Measurements from ENCODE around the gene NRDE2. TPM values are rescaled to one million over a fixed set of nuclear protein-coding genes. Genes with fewer than 3 reads are reported as not detected.

The NRDE2 gene
- total RNA-seq, 1 experiment from 2014 or later: 6.5 TPM

GRCh38 chr14:90303473-90303872 is 28.3 kb downstream of the NRDE2 start:
- CTCF ChIA-PET: no interaction called here

GRCh38 chr14:90302529-90303303 is 29.0 kb downstream of the NRDE2 start:
- no peak overlapping the region for H3K27ac ChIP-seq

More at GRCh38 chr14:90303473-90303872, 28.3 kb downstream of the NRDE2 start:
- DNase-seq: no peak
- no peaks in the 10 kb centered on the region for H3K27me3 ChIP-seq (ENCODE audit: insufficient read depth, low read depth)
- H3K79me2 ChIP-seq (ENCODE audit: low read depth): no peaks in the 10 kb centered on the region
- TF ChIP-seq CTCF (conservative IDR thresholded peaks at IDR 0.05) (no peak), EZH2 (IDR thresholded peaks at IDR 0.05; ENCODE audit: low read depth) (no peak)
- no TSS peak for BruUV-seq (replicated peaks)
- H3K9me3 ChIP-seq (ENCODE audit: insufficient read depth, low read depth): no peaks in the 10 kb centered on the region
- H3F3A ChIP-seq (ENCODE audit: insufficient read depth, low read depth): peaks cover 4% of the 10 kb centered on the region; the same call in 1 of the 2 replicates
- intact Hi-C loops (cut with micrococcal nuclease; ENCODE audit: unreplicated experiment): no loop called here
- H3K36me3 ChIP-seq (ENCODE audit: low read depth): no peaks in the 10 kb centered on the region
- no peaks in the 10 kb centered on the region for H3K9me2 ChIP-seq (ENCODE audit: insufficient read depth)
- H3K4me1 ChIP-seq (replicated peaks; ENCODE audit: insufficient read depth): no peaks in the 10 kb centered on the region
- POLR2A ChIA-PET (ENCODE audit: unreplicated experiment): no interaction called here
- H2AFZ ChIP-seq: no peak overlapping the region
- H3K4me2 ChIP-seq: no peak overlapping the region
- 0 out of 2 replicates have a peak, but pooled peaks cover 2% of the 10 kb centered on the region for H4K20me1 ChIP-seq (ENCODE audit: insufficient read depth)
- H3K27ac ChIP-seq: no peak overlapping the region
- no peak overlapping the region for H3K4me3 ChIP-seq

GRCh38 chr14:90301668-90302090 is 30.1 kb downstream of the NRDE2 start:
- Histone ChIP-seq H2AFZ (no peak overlapping the region), H3K36me3 (ENCODE audit: low read depth) (no peaks in the 10 kb centered on the region), H3K9me2 (ENCODE audit: insufficient read depth) (no peaks in the 10 kb centered on the region), H3K27ac (no peak overlapping the region), H3F3A (ENCODE audit: insufficient read depth, low read depth) (peaks cover 4% of the 10 kb centered on the region; the same call in 1 of the 2 replicates), H3K4me3 (no peak overlapping the region), H3K4me2 (no peak overlapping the region), H3K9me3 (ENCODE audit: insufficient read depth, low read depth) (no peaks in the 10 kb centered on the region), H3K4me1 (replicated peaks; ENCODE audit: insufficient read depth) (no peaks in the 10 kb centered on the region), H3K79me2 (ENCODE audit: low read depth) (no peaks in the 10 kb centered on the region), H4K20me1 (ENCODE audit: insufficient read depth) (0 out of 2 replicates have a peak, but pooled peaks cover 2% of the 10 kb centered on the region), H3K27me3 (ENCODE audit: insufficient read depth, low read depth) (no peaks in the 10 kb centered on the region)
- POLR2A ChIA-PET (ENCODE audit: unreplicated experiment): no interaction called here
- CTCF ChIA-PET: no interaction called here
- TF ChIP-seq EZH2 (IDR thresholded peaks at IDR 0.05; ENCODE audit: low read depth) (no peak), CTCF (conservative IDR thresholded peaks at IDR 0.05) (peak; percentile 58)
- no TSS peak for BruUV-seq (replicated peaks)
- DNase-seq: peak in 1 of 2 experiments; percentile 42
- intact Hi-C loops (cut with micrococcal nuclease; ENCODE audit: unreplicated experiment): loop anchor here (2.0 kb wide), 1 partner anchor 97 kb away; no protein-coding TSS in a partner anchor

More at GRCh38 chr14:90302529-90303303, 29.0 kb downstream of the NRDE2 start:
- TF ChIP-seq CTCF (conservative IDR thresholded peaks at IDR 0.05) (no peak), EZH2 (IDR thresholded peaks at IDR 0.05; ENCODE audit: low read depth) (no peak)
- Histone ChIP-seq H2AFZ (no peak overlapping the region), H4K20me1 (ENCODE audit: insufficient read depth) (0 out of 2 replicates have a peak, but pooled peaks cover 2% of the 10 kb centered on the region), H3K9me2 (ENCODE audit: insufficient read depth) (no peaks in the 10 kb centered on the region), H3K79me2 (ENCODE audit: low read depth) (no peaks in the 10 kb centered on the region), H3K4me1 (replicated peaks; ENCODE audit: insufficient read depth) (no peaks in the 10 kb centered on the region), H3K27me3 (ENCODE audit: insufficient read depth, low read depth) (no peaks in the 10 kb centered on the region), H3K9me3 (ENCODE audit: insufficient read depth, low read depth) (no peaks in the 10 kb centered on the region), H3K36me3 (ENCODE audit: low read depth) (no peaks in the 10 kb centered on the region), H3K4me3 (no peak overlapping the region), H3K4me2 (no peak overlapping the region), H3F3A (ENCODE audit: insufficient read depth, low read depth) (peaks cover 4% of the 10 kb centered on the region; the same call in 1 of the 2 replicates)
- no peak for DNase-seq
- POLR2A ChIA-PET (ENCODE audit: unreplicated experiment): no interaction called here
- CTCF ChIA-PET: no interaction called here
- intact Hi-C loops (cut with micrococcal nuclease; ENCODE audit: unreplicated experiment): no loop called here
- no TSS peak for BruUV-seq (replicated peaks)

Data from PC-9 (cell line).